ENCODE data around the gene KRT84.
"Not testable (repeated sequence)": the region's sequence is repeated elsewhere in the genome, so short reads cannot be mapped to it uniquely, and the experiment has no call there.

Gene KRT84

DNA sequence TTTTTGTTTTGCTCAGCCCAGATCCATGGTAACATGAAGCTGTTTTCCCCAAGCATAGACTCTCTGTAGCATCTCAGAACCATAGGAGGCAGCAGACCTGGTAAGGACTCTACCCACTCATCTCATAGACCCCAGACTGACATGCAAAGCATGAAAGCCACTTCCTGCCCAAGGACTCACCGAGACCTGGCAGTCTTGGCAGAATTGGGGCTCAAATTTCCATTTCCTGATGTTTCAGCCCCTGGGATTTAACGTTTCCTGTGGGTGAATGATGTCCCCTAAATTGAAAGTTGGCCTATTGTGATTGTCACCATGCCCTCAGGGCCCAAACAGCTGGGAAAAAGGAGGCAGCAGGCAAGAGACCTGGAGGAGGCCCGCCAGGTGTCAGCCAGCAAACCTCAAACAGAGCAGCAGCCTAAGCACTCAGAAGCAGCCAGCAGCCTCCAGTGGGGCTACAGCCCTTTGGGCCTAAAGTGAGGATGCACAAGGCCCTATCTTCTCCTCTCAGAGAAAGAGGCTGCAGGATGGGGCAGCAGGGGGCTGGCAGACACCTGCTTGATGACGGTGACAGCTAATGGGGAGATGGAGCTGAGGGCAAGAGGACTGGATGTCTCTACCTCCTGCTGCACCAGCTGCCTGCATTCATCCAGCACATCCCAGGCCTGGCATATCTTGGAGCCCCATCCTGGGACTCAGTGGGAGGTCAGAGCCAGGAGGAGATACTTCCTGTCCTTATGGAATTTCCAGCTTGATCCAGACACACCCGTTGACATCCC, 26.7 kb downstream of the KRT84 start:
- no peak for DNase-seq

DNA sequence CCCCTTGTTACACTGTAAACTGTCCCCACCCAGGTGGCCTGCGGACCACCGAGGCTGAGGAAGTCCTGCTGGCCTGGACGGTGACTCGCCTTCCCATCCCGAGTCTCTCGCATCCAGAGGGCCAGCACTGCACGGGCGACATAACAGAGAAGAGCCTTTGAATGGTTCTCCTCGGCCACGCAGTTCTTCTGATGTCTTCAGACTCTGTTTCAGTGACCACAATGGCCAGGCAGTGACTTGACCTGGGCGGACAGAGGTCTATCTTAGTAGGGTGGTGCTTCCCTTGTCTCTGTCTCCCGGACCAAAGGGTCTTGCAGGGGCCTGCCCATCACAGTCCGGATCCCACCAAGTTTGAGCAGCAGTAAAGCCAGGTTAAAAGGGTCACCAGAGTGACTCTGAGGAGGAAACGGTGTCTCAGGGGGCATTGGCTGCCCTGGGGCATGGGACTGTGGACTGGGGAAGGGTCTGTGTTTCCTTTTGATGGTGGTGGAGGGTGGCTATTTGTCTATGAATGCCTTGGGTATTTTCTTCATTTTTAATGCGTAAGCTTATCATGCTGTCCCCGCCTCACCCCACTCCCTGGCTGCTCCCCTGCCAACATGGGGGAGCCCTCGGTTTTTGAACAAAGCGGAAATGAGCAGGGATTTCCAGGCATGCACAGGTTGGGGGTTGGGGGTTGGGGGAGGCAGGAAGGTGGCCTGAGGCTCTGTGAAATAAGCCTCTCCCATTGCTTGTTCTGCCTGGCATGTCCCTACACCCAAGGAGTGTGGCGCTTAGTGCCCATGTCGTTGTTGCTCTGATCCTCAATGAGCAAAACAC, 28.5 kb downstream of the KRT84 start:
- no peak for DNase-seq

DNA sequence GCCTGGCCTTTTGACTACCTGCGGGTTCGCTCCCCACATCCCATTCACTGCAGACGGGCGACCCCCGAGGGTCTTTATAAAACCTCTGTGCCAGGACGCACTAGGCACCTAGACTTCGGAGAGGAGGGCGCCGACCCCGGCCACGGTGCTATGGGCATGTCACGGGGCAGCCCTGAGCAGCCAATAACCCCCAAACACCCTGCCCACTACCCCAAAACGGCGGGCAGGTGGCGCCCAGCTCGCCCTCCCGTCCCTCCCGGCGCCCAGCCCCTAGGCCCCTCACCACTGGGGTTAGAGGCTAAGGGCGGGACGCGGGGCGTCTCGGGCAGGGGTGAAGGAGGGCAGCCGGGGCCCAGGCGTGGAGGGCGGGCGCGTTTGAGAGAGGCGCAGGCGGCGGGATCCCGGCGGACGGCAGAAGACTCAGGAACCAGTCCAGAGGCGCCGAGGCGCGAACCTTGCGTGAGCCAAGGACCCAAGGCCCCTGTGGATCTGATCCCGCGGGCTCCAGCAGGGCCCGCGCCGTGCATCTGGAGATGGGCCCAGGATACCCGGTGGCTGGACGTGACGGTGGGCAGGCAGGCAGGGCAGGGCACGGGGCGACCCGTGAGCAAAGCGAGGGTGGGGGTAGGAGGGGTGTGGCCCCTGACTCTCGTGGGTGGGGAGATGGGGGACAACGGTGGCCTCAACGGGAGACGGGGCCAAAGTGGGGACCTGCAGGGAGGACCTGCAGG, 29.3 kb downstream of the KRT84 start:
- no peak for DNase-seq

DNA sequence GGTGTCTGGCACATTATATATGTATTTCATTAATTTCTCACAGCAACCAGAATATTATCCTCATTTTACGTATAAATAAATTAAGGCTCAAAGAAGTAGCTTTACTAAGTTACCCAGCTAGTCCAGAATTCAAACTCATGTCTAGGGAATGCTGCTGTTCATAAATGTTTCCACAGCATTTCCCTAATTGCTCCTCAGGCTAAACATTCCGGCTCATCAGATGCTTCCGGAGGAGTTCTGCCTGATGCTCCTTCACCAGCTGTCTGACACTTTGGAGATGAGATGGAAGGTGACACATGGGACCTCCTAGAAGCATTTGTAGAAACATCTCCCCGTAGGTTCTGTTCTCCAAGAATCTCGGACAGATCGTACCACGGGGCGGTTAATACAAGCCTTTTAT, 30.3 kb downstream of the KRT84 start:
- DNase-seq: no peak

DNA sequence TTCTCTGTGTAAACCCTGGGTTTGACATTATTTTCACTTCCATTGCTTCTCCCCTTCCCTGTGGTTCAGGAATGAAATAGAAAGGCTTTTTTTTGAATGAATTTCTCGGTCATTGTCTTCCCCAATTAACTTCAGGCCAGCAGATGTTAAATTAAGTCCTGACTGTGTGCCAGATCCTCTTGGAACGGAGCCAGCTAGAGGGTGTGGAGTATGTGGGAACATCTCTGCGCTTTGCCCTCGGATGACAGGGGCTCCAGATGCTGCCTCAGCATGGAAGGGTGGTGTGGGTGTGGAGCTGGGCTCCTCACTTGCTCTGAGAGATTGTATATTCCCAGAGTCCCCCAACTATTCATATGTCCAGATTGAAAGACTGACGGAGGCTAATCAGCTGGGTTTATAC, 31.3 kb downstream of the KRT84 start:
- no peak for DNase-seq

DNA sequence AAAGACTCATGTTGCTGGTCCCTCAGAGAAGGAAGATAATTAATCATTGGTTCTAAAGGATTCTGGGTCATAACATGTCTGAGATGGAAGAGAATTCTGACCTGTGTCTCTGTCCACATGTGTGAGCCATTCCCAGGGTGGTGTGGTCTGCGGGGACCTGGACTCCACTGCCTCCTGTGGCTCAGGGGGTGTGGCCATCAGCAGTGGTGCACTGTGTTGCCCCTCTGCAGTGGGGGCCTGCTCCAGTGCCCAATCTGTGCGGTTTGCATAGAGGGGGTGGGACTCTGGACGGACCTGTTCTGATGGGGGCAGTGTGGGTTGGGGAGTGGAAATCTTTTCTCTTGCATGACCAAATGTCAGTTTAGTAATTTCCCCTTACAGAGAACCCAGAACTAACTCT, 31.7 kb downstream of the KRT84 start:
- DNase-seq: no peak

DNA sequence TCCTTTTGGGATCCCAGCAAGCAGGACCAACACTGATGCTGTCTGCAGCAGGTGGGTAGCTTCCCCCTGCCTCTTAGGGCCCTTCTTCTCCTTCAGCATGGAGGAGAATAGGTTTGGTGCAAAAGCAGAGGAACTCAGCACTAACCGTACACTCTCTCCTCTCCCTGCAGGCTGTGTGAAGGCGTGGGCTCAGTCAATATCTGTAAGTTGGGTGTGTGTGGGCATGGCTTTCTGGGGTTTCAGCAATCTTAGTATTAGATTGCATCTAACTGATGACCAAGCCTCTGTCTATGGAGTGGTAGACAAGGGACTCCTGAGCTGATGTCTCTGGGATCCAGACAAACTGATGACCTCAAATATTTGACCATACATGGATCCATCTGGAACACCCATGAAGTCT, 32.5 kb downstream of the KRT84 start:
- no peak for DNase-seq

DNA sequence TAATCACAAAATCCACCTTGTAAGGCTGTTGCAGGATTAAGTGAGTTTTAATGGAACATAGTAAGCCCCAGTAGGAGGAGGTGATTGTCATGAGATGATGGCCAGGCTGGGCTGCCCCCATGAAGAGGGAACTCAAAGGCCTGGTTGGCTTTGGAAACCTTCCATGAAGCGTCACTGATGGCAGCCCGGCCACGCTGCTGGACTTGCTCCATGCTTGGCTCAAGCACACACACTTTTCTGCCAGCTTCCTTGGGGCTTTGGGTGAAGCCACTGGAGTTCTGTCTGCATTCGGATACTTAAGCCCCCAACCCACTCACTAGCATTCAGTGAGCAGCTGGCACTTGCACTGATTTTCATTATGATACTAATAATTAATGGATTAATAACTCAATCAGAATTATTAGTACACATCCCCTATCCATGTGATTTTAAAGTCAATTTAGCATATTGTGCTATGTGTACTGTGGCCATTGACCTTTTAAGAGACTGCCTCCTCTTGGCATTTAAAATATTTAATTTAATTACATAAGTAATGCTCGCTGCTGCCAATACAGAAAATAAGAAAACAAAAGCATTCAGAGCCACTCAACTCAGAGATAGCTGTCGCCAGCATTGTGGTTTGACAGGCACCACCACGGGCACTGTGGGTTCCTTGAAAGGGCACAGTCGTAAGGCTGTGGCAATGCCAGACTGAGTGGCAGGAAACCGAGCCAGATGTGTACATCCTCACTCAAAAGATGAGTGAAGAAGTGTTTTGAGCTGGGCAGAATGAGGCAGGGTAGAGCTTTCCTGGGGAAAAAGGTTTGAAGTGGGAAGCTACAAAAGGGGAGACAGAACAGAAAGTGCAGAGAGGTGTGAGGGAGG, 34.0 kb downstream of the KRT84 start:
- no peak for DNase-seq

DNA sequence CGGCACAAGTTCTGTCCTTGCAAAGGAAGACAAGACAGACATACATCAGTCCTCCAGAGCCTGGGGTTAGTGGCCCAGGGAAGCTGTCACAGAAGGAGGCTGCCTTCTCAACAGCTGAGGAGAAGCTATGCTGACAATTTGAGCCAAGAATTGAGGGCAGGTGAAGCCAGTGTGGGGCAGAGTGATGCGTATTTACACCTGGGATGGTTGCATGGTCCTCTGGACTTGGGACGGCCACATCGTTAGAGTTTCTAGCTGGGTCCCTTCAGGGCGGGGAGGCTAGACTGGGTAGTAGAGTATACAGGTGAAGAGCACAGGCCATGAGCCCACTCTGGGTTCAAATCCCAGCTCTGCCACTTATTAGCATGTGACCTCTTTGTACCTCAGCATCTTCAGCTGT, 34.7 kb downstream of the KRT84 start:
- DNase-seq: no peak

DNA sequence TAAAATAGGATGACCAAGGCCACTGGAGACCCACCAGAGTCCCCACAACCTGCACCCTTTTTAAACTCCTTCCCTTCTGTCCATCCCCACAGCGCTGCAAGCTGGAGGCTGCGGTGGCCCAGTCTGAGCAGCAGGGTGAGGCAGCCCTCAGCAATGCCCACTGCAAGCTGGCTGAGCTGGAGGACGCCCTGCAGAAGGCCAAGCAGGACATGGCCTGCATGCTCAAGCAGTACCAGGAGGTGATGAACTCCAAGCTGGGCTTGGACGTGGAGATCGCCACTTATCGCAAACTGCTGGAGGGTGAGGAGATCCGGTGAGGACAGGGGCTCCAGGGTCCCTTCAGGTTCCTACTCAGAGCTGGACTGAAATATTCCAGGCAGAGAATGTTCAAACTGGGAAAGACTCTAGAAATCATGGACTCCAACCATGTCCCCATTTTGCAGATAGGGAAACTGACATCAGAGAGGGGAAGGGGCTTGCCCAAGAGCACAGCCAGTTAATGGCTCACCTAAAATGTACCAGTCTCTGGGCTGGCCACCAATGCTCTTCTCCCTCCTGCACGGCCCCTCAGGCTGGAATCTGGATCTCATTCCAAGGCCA, 35.3 kb downstream of the KRT84 start:
- no peak for DNase-seq

DNA sequence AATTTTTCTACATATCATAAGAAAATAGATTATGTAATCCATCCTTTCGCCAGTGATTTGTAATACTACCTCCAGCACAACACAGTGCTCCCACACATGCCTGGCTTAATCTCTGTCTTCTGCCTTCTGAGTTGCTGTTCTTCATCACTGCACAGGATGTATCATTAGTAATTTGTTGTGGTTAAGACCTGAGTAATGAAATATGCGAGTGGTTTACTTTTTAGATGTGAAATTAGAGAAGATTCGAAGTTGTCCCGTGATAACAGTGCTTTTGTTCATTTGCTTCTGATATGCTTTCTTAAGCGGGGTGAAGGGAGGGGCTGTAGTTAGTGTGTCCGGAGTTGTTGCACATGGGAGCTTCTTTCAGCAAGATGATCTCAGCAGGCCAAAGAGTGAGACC, 36.3 kb downstream of the KRT84 start:
- DNase-seq: no peak

DNA sequence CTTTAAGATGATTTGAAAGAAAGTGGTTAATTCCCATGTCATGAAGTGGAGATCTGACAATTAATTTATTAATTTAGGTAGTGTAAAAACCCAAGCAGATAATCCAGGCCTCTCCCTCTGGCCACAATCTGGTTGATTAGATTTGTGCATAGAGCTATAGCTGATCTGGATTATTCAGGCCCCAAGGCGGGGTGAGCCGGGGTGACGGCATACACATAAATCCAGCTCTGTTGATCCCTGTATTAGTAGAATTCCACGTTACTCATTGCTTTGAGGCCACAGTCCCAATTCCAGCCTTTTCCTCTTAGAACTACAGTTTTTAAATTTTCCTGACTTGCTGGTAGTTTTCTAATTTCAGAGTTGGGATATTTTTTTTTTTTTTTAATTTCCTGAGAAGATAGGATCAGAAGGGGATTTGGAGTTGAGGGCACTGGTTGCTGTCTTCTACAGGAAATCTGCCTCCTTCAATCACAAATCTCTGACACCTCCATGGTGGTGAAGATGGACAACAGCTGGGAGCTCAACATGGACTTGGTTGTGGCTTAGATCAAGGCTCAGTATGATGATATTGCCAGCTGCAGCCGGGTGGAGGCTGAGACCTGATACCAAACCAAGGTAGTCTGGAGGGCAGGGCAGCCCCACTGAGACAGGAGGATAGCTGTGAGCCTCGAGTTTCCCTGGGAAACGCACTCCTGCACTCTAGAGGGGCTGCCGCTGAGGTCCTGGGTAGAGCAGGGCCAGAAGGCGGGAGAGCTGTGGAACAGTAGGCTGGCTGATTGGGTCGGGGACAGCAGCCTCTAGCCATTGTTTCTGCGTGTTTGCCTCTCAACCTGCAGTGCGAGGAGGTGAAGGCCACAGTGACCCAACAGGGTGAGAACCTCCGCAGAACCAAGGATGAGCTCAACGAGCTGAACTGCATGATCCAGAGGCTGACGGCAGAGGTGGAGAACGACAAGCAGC, 37.6 kb downstream of the KRT84 start:
- no peak for DNase-seq

DNA sequence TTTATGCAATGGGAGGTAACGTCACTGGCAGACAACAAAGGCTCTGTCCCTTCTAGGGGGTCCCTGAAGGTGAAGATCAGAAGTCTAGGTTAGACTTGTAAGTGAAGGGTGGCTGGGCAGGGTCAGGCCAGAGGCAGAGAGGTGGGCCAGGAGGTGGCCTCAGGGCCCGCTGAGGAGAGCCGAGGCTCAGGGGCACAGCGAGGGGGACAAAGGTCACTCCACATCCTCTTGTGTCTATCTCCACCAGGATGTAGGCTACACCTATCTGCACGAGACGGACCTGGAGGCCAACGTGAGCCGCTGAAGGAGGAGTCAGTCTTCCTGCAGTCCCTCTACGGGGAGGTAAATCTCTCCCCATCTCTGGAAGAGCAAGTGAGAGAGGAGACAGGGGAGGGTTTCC, 38.4 kb downstream of the KRT84 start:
- DNase-seq: no peak

DNA sequence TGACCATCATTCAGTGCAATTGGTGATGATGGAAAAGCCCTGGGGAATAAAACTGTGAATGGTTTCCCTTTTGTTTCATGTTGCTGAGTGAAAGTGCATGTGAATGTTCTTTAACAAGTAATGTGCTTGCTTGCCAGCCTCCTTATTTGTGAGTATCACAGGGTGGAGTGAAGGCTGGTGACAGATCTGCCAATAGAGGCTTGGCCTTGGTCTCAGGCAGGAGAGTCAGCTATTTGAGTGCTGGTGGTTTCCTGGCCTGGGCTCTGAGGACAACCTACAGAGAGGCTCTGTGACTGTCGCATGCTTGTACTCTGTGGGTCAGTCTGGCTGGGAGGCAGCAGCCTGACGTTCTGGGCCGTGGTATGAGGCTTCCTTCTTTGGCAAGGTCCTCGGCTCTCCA, 38.9 kb downstream of the KRT84 start:
- DNase-seq: no peak

DNA sequence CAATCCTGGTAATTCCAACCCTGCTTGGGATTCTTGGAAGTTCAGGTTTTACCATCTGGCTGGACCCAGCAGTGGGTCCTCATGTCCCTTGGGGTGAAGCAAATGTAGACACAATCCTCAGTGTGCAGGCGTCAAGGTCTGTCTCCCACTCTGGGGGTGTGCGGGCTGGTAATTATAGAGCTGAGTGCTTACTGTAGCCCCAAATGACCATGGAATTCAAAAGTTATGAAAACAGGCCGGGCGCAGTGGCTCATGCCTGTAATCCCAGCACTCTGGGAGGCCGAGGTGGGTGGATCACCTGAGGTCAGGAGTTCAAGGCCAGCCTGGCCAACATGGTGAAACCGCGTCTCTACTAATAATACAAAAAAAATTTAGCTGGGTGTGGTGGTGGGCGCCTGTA, 40.4 kb downstream of the KRT84 start:
- not testable (repeated sequence) for DNase-seq

DNA sequence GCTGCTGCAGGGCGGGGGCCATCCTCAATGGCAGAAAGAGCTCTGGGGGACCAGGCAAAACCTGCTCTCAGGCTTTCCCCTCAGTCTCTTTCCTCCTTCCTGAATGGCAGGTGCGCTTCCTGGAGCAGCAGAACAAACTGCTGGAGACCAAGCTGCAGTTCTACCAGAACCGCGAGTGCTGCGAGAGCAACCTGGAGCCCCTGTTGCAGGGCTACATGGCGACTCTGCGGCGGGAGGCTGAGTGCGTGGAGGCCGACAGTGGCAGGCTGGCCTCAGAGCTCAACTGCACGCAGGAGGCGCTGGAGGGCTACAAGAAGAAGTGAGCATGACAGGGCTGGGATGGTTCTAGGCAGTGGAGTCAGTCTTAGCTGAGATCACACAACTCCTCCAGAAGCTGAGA, 41.3 kb downstream of the KRT84 start:
- no peak for DNase-seq

DNA sequence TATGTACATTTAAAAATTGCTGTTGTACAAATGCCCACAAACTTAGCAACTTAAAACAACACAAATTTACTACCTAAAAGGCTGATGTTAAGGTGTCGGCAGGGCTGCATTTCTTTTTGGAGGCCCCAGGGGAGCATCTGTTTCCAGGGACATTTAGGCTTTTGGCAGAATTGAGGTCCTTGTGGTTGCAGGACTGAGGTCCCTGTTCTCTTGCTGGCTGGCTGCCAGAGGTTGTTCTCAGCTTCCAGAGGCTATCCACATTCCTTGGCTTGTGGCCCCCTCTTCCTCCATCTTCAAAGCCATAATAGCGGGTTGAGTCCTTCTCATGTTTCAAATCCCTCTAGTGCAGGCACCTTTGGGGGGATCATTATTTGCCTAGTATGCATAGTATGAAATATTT, 41.9 kb downstream of the KRT84 start:
- no peak for DNase-seq

DNA sequence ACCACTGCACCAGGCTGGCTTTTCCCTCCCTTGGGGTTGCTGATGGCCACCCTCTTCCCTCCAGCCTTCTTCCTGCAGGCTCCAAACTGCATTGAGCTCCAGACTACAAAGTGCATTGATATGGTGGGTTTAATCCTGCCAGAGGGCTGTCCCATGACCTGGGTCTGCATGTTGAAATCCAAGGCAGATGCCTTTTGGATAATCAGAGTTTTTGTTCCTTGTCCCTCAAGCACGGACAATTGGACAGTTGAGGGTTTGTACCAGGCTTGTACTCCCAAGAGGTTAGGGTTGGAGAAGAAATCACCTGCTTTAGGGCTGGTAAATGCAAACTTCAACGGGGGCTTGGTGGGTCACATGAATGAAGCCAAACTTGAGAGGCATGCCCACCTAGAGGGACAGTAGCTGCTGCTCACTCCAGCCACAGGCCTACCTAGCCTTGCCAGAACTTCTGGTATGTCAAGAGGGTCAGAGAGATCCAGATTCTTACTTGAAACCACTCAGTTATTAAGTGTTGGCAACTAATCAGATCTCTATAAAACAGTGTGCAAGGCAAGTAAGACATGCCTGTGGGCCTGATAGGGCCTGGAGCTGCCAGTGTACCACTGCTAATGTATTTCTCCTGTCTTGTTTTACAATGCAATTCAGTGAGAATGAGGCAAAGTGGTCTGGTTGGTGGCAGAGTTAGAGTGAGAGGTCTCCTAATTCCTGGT, 42.5 kb downstream of the KRT84 start:
- DNase-seq: no peak

DNA sequence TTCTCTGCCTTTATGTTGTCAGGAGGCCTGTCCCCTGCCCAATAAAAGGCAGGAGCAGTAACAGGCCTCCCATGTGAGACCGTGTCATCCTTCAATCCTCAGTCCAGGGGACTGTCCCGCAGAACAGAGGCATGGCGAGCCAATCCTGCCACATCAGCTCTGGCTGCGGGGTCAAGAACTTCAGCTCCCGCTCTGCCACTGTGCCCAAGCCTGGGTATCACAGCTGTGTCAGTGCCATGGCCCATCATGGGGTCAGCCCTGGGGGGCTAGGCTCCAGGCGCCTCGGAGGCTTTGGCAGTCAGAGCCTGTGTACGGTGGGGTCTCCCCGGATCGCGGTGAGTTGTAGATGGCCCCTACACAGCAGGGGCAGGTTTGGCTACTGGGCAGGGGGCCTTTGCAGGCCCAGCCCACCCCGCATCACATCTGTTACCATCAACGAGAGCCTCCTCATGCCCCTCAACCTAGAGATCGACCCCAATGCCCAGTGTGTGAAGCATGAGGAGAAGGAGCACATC, 44.3 kb downstream of the KRT84 start:
- no peak for DNase-seq

DNA sequence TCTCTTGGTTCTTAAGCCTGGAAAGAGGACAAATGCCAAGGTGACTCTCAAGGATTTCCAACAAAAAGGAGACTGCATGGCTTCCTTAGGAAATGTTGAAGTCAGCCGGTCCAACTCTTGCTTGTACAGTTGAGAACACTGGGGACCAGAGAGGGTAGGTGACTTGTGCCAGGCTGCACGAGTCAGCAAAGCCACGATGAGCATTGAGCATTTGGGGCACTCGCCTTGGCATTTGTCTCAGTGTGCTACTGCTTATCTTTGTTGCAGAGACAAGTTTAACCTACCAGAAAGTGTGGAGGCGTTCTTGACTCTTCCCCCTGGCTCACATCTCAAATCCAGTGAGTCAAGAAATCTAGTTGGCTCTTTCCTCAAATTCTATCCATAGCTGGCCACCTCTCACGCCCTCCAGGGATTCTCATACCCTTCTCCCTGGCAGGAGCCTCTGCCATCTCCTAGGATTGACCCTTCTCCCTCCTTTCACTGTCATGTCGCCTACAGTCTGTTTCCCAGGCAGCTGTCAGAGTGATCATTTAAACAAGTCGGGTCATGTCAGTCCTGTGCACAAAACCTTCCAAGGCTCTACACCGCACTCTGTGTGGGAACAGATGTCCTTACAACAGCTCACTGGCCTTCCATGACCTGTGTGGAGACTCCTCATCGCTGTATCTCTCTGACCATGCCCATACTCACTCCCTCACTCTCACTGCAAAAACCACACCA, 47.1 kb downstream of the KRT84 start:
- no peak for DNase-seq
